NCI-H2107 (cell line): ENCODE results near the gene AIF1.
A peak's percentile ranks its signal among the peaks of the same experiment; 100 is the strongest.

Source experiments
- DNase-seq: peaks from one replicate; lab custom pipeline; 2025; lab: John Stamatoyannopoulos, UW

The AIF1 gene

DNA sequence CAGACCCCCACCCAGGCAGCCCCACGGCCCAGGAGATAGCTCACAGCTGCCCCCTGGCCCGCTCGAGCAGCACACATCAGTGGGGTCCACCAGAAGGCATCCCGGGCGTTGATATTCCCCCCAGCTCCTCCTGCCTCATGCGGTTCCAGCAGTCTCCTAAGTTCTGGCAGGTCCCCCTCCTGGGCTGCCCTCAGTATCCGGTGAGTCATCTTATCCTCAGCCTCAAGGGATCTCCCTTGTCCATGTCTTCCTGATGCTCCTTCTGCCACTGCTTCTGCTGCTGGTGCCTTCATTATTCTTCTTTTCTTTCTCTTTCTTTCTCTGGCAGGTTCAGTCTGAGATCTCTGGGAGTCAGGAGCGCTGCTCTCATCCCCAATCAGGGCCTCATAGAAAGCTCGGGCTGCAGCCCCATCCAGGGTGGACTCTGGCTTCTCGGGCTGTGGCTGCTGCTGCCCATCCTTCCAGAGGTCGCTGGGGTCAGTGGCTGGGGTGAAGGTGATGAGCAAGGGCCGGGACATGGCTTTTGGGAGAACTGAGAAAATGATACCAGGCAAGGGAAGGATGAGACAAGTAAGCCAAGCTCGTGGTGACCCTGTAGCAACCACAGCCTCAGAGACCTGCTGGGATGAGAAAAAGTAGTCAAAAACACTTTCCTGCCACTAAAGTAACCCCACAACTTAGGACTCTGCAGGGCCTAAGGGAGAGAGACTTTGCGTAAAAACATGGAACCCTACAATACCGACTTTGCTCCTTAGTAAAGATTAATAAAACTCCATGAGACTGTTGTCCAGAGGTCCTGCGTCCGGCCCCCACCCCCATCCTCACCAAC, 49.1 kb downstream of the AIF1 start:
- no peak for DNase-seq

DNA sequence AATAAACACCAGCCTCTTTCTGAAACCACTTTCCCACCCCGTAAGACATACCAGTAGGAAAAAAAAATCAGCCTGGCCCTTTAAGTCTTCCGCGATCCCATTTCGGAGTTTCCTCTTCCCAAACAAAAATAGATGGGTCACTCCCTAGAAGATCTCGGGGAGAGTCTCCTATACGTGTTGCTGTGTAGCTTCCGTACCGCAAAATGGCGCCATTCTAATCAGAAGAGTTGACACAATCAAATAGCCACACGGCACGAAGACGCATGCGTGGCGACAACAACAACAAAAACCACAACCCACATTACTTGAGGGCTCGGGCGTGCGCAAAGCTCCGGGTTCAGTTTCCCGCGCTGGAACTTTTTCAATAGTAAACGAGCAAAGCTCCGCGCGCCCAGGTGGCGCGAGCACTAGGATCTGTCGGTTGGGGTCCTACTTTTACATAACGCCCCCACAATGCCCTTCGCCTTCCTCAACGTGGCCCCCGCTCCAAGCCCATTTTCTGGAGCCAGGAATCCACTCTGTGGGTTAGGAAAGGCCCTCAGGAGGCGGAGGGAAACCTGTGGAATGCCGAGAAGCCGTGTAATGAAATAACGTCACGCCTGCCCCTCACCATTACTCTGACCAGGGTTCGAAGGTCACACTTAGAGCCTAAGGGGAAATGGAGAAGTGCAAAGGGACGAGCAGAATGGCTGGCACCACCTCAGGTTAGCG, 49.9 kb downstream of the AIF1 start, which contains the start of gene GPANK1:
TSS of gene GPANK1 (minus strand) at position 208 of the 711 bp plus-strand sequence. CDS start 519 bp downstream, outside the sequence.
- peak; percentile 79 for DNase-seq

DNA sequence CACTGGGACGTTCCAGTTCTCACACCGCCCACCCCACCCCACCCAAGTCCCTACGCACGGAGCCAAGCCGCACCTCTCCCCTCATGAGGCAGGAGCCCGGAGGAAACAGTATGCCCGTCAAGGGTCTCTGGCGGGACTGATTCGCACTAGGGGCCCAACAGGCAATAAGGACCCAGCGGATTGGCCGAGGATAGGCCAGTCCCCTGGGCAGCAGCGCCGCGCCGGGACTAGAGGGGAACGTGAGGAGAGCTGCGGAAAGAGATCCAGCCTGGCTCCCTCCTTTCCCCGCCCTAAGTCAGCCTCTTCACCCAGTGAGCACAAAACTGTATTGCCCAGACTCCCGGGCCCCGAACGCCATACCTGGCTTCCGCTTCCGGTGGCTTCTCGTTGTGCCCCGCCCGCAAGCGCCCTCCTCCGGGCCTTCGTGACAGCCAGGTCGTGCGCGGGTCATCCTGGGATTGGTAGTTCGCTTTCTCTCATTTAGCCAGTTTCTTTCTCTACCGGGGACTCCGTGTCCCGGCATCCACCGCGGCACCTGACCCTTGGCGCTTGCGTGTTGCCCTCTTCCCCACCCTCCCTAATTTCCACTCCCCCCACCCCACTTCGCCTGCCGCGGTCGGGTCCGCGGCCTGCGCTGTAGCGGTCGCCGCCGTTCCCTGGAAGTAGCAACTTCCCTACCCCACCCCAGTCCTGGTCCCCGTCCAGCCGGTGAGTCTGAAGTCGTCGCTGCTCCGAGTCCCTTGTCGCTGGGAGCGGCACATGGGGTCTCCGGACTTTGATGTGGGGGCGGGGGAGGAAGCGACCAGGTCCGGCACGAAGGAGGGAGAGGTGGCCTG, 50.7 kb downstream of the AIF1 start, which contains the start of gene CSNK2B:
TSS of gene CSNK2B (plus strand) at position 580 of the 836 bp plus-strand sequence. CDS start 752 bp downstream, outside the sequence.
- DNase-seq, result peak; percentile 86

DNA sequence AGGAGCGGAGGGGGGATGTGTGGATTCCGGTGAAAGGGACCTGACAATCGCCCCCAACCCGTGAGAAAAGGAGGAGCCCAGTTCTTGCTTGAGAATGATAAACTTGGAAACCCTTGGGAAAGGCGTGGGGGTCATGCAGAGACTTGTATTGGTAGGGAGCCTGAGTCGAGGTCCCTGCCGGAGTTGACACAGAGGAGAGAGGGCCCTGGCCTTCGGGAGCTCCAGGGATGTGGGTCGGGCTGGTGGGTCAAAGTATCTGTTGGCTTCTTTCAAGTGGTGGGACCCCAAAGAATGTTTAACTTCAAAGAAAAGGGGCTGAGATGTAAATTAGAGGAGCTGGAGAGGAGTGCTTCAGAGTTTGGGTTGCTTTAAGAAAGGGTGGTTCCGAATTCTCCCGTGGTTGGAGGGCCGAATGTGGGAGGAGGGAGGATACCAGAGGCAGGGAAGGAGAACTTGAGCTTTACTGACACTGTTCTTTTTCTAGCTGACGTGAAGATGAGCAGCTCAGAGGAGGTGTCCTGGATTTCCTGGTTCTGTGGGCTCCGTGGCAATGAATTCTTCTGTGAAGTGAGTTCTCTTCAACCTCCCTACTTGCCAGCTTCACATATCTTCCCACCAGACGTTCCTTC, 51.4 kb downstream of the AIF1 start:
- no peak for DNase-seq
